H1 (cell line): ENCODE measurements around the gene C19orf47.

Experiments used
- CEBPB ChIP-seq: IDR thresholded peaks from 2 replicates; pipeline ENCODE4 v1.6.1; 2012; ENCODE audit warnings: low read depth, low read length
- CTCF ChIP-seq, 3 experiments: IDR thresholded peaks; 1 replicate in 2 of 3; 2 replicates in 1 of 3; pipeline versions ENCODE4 v1.5.1 to v1.6.1; 2011; ENCODE audit warnings: low read length in 3 of 3, mild to moderate bottlenecking in 3 of 3, inconsistent platforms in 2 of 3, low read depth in 1 of 3, moderate library complexity in 1 of 3; ENCODE audit not compliant: insufficient read depth in 1 of 3; ENCODE audit errors: control extremely low read depth in 1 of 3
- EGR1 ChIP-seq: IDR thresholded peaks from 2 replicates; pipeline ENCODE4 v1.6.1; 2011; ENCODE audit warnings: low read depth, low read length, borderline replicate concordance
- EZH2 ChIP-seq: fragments of 200-600 bp; sonication (generic); IDR thresholded peaks from 2 replicates; pipeline ENCODE4 v1.7.1; 2012; ENCODE audit warnings: low read depth, mild to moderate bottlenecking, moderate library complexity, low read length, inconsistent platforms; ENCODE audit not compliant: severe bottlenecking
- FOSL1 ChIP-seq: IDR thresholded peaks from 2 replicates; pipeline ENCODE4 v1.6.1; 2011; ENCODE audit warnings: mild to moderate bottlenecking, low read depth, low read length, moderate library complexity; ENCODE audit not compliant: insufficient read depth
- JUN ChIP-seq: IDR thresholded peaks from 2 replicates; pipeline ENCODE4 v1.6.1; 2011; ENCODE audit warnings: low read depth, mild to moderate bottlenecking, improper control_type of control experiment, low read length
- JUND ChIP-seq: IDR thresholded peaks from 2 replicates; pipeline ENCODE4 v1.6.1; 2011; ENCODE audit warnings: mild to moderate bottlenecking, improper control_type of control experiment, low read length
- MAFK ChIP-seq: IDR thresholded peaks from 2 replicates; pipeline ENCODE4 v1.6.1; 2012; ENCODE audit warnings: low read depth, mild to moderate bottlenecking, improper control_type of control experiment, low read length
- POLR2A ChIP-seq, 2 experiments: IDR thresholded peaks; 1 replicate in 1 of 2; 2 replicates in 1 of 2; pipeline ENCODE4 v1.6.1; 2011; ENCODE audit warnings: low read depth in 2 of 2, low read length in 2 of 2, mild to moderate bottlenecking in 2 of 2; ENCODE audit errors: control extremely low read depth in 1 of 2
- POLR2AphosphoS5 ChIP-seq: IDR thresholded peaks from 2 replicates; pipeline ENCODE4 v1.6.1; 2011; ENCODE audit warnings: low read depth, low read length
- RNF2 ChIP-seq: fragments of 200-900, 300-1000 bp; sonication (generic); IDR thresholded peaks from 2 replicates; pipeline ENCODE4 v1.7.1; 2016; ENCODE audit warnings: borderline replicate concordance, low read depth, mild to moderate bottlenecking, antibody characterized with exemption, low read length; ENCODE audit not compliant: poor library complexity, severe bottlenecking; ENCODE audit errors: missing control alignments
- TAF1 ChIP-seq: IDR thresholded peaks from 2 replicates; pipeline ENCODE4 v1.6.1; 2011; ENCODE audit warnings: mild to moderate bottlenecking, low read depth, low read length
- TCF12 ChIP-seq: IDR thresholded peaks from 2 replicates; pipeline ENCODE4 v1.6.1; 2011; ENCODE audit warnings: low read depth, mild to moderate bottlenecking, low read length
- TF ChIP-seq, protein P1 (sequence below): IDR thresholded peaks from 2 replicates; pipeline ENCODE4 v1.6.1; 2012; ENCODE audit warnings: inconsistent platforms

- TF ChIP-seq CTCF (IDR thresholded peaks at IDR 0.05; ENCODE audit: control extremely low read depth in 1 of 3, insufficient read depth in 1 of 3, low read depth in 1 of 3, low read length in 3 of 3): no peak
- TF ChIP-seq TCF12: no peak
- TF ChIP-seq POLR2AphosphoS5: no peak
- no peak for TF ChIP-seq FOSL1
- TF ChIP-seq POLR2A (IDR thresholded peaks at IDR 0.05; ENCODE audit: control extremely low read depth in 1 of 2, low read depth in 2 of 2, low read length in 2 of 2): no peak
- no peak for TF ChIP-seq MAFK
- TF ChIP-seq JUN: no peak
- TF ChIP-seq EZH2: no peak
- TF ChIP-seq, protein P1, sequence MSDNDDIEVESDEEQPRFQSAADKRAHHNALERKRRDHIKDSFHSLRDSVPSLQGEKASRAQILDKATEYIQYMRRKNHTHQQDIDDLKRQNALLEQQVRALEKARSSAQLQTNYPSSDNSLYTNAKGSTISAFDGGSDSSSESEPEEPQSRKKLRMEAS: no peak
- no peak for TF ChIP-seq TAF1
- TF ChIP-seq RNF2: no peak
- TF ChIP-seq EGR1: no peak
- TF ChIP-seq CEBPB: no peak
- no peak for TF ChIP-seq JUND
Measured at GRCh38 chr19:40317338-40317737, 30.9 kb downstream of the C19orf47 start.
